ENCODE results near the gene NRIP3. TPM values are rescaled to one million over a fixed set of nuclear protein-coding genes. Genes with fewer than 3 reads are reported as not detected.

NRIP3 gene
- total and polyA plus RNA-seq, 4 donors: under 0.01 to 1.0 (median 0.07) TPM; not detected in 1

DNA sequence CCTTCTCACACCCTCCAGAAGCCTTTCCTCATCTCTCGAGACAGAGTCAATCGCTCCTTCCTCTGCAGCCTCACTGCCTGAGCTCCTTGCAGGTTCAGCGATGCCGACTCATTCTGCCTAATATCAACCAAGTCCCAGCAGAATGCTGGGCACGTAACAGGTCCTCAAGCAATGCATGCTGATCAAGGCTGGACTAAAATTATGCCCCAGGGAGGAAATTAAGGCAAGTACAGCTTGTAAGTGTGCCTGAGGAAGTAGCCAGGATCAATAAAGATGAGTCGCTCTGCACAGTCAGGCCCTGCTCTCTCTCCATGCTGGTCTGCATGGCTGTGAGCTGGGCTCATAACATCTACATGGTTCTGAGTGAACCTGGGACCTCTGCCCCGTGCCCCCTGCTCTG, 25.6 kb upstream of the NRIP3 start:
- TF ChIP-seq FOXA2 (IDR thresholded peaks at IDR 0.05) (no peak), FOXA1 (IDR thresholded peaks at IDR 0.05) (no peak), NR2F2 (IDR thresholded peaks at IDR 0.05) (no peak), GABPA (IDR thresholded peaks at IDR 0.05 in 1 of 2, conservative IDR thresholded peaks at IDR 0.05 in 1 of 2) (no peak), EGR1 (IDR thresholded peaks at IDR 0.05; ENCODE audit: low read depth in 2 of 2) (no peak), SP1 (IDR thresholded peaks at IDR 0.05) (no peak), HNF4A (conservative IDR thresholded peaks at IDR 0.05) (no peak), RAD21 (IDR thresholded peaks at IDR 0.05) (no peak), TAF1 (conservative IDR thresholded peaks at IDR 0.05) (no peak), YY1 (IDR thresholded peaks at IDR 0.05) (no peak), HNF4G (IDR thresholded peaks at IDR 0.05) (no peak), JUND (IDR thresholded peaks at IDR 0.05) (no peak), RXRA (IDR thresholded peaks at IDR 0.05) (no peak)
- TF ChIP-seq, protein P1, sequence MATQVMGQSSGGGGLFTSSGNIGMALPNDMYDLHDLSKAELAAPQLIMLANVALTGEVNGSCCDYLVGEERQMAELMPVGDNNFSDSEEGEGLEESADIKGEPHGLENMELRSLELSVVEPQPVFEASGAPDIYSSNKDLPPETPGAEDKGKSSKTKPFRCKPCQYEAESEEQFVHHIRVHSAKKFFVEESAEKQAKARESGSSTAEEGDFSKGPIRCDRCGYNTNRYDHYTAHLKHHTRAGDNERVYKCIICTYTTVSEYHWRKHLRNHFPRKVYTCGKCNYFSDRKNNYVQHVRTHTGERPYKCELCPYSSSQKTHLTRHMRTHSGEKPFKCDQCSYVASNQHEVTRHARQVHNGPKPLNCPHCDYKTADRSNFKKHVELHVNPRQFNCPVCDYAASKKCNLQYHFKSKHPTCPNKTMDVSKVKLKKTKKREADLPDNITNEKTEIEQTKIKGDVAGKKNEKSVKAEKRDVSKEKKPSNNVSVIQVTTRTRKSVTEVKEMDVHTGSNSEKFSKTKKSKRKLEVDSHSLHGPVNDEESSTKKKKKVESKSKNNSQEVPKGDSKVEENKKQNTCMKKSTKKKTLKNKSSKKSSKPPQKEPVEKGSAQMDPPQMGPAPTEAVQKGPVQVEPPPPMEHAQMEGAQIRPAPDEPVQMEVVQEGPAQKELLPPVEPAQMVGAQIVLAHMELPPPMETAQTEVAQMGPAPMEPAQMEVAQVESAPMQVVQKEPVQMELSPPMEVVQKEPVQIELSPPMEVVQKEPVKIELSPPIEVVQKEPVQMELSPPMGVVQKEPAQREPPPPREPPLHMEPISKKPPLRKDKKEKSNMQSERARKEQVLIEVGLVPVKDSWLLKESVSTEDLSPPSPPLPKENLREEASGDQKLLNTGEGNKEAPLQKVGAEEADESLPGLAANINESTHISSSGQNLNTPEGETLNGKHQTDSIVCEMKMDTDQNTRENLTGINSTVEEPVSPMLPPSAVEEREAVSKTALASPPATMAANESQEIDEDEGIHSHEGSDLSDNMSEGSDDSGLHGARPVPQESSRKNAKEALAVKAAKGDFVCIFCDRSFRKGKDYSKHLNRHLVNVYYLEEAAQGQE (IDR thresholded peaks at IDR 0.05): no peak
- TF ChIP-seq, protein P2, sequence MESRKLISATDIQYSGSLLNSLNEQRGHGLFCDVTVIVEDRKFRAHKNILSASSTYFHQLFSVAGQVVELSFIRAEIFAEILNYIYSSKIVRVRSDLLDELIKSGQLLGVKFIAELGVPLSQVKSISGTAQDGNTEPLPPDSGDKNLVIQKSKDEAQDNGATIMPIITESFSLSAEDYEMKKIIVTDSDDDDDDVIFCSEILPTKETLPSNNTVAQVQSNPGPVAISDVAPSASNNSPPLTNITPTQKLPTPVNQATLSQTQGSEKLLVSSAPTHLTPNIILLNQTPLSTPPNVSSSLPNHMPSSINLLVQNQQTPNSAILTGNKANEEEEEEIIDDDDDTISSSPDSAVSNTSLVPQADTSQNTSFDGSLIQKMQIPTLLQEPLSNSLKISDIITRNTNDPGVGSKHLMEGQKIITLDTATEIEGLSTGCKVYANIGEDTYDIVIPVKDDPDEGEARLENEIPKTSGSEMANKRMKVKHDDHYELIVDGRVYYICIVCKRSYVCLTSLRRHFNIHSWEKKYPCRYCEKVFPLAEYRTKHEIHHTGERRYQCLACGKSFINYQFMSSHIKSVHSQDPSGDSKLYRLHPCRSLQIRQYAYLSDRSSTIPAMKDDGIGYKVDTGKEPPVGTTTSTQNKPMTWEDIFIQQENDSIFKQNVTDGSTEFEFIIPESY (IDR thresholded peaks at IDR 0.05): no peak
- TF ChIP-seq, protein P3, sequence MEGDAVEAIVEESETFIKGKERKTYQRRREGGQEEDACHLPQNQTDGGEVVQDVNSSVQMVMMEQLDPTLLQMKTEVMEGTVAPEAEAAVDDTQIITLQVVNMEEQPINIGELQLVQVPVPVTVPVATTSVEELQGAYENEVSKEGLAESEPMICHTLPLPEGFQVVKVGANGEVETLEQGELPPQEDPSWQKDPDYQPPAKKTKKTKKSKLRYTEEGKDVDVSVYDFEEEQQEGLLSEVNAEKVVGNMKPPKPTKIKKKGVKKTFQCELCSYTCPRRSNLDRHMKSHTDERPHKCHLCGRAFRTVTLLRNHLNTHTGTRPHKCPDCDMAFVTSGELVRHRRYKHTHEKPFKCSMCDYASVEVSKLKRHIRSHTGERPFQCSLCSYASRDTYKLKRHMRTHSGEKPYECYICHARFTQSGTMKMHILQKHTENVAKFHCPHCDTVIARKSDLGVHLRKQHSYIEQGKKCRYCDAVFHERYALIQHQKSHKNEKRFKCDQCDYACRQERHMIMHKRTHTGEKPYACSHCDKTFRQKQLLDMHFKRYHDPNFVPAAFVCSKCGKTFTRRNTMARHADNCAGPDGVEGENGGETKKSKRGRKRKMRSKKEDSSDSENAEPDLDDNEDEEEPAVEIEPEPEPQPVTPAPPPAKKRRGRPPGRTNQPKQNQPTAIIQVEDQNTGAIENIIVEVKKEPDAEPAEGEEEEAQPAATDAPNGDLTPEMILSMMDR (IDR thresholded peaks at IDR 0.05; ENCODE audit: low read depth, low read length, missing input control): no peak
- TF ChIP-seq, protein P4, sequence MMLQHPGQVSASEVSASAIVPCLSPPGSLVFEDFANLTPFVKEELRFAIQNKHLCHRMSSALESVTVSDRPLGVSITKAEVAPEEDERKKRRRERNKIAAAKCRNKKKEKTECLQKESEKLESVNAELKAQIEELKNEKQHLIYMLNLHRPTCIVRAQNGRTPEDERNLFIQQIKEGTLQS (IDR thresholded peaks at IDR 0.05): no peak
- TF ChIP-seq, protein P5, sequence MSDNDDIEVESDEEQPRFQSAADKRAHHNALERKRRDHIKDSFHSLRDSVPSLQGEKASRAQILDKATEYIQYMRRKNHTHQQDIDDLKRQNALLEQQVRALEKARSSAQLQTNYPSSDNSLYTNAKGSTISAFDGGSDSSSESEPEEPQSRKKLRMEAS (IDR thresholded peaks at IDR 0.05): no peak
- H3K4me1 ChIP-seq (ENCODE audit: control insufficient read depth in 4 of 4, insufficient read depth in 4 of 4, low read length in 3 of 4): no peaks in the 10 kb centered on the region
- H3K27ac ChIP-seq (ENCODE audit: low read depth in 1 of 2, low read length in 2 of 2): no peak overlapping the region
- no peaks in the 10 kb centered on the region for H3K9me3 ChIP-seq (ENCODE audit: control insufficient read depth in 4 of 4, low read length in 3 of 4)
- H3K36me3 ChIP-seq (ENCODE audit: control insufficient read depth in 4 of 4, insufficient read depth in 3 of 4, low read depth in 1 of 4, low read length in 3 of 4): no peaks in the 10 kb centered on the region
- no peaks in the 10 kb centered on the region for H3K27me3 ChIP-seq (ENCODE audit: control insufficient read depth in 4 of 4, insufficient read depth in 4 of 4, low read length in 3 of 4)
- no peak overlapping the region for H3K9ac ChIP-seq (ENCODE audit: low read depth in 1 of 2, low read length in 2 of 2)
- no peak for DNase-seq (ENCODE audit: low spot score)
- no peak overlapping the region for H3K4me3 ChIP-seq (ENCODE audit: low read depth in 1 of 3, low read length in 3 of 3)
- WGBS: 93% methylated on average over 7 of the region's 7 CpGs

Data from liver (tissue), 9 donors.